Effector CD4-positive, alpha-beta T cell (primary cell): Measurements from ENCODE around the gene BRD3.
"Not testable (repeated sequence)": the region's sequence is repeated elsewhere in the genome, so short reads cannot be mapped to it uniquely, and the experiment has no call there.

Experiments
- DNase-seq: peaks from one replicate; pipeline ENCODE4 v3.0.0-alpha.2; 2020

The BRD3 gene

GRCh38 chr9:133991214-133991921 is 76.5 kb downstream of the BRD3 start:
- no peak for DNase-seq

DNA sequence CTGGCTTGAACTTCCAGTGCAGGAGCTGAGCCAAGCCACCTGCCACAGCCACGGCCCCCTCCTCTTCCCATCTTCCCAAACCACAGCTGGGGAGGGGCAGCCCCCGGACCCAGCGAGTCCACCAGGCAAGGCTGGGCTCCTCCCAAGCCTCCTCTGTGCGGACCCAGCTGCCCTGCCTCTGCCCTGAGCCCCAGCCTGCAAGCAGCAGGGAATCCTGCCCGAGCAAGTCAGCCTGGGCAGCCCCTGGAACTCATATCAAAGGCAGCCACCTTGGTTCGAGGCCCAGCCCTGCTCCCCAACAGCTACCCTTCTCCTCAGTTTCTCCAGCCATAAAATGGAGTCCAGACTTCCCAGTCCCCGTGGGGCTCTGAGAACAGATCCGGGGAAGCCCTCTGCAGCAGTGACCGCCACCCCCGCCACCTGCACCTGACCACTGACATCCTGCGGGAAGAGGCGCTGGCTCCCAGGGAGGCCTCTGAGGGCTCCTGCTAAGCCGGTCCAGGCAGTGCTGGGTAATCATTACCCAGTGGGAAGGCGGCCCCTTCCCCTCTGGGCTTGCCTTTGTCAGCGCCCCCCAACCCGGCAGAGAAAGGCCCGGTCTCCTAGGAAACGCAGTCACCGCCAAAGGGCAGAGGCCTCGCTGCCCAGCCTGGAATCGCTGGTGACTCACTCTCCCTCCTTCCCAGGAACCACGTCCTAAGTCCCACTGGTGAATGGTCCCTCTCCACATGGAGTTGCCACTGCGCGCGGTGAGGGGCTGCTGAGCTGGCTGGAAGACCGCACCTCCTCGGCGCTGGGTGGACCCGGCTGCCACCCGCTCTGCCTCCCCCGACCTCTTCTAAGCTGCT is 77.2 kb downstream of the BRD3 start:
- DNase-seq, result no peak

- no peak for DNase-seq
Measured at GRCh38 chr9:133989625-133990365, 78.0 kb downstream of the BRD3 start.

DNA sequence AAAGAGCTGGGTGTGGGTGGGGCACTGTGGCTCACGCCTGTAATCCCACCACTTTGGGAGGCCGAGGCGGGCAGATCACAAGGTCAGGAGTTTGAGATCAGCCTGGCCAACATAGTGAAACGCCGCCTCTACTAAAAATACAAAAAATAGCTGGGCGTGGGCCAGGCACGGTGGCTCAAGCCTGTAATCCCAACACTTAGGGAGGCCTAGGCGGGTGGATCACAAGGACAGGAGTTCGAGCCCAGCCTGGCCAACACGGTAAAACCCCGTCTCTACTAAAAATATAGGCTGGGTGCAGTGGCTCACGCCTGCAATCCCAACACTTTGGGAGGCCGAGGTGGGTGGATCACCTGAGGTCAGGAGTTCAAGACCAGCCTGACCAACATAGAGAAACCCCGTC is 79.1 kb downstream of the BRD3 start:
- DNase-seq, result not testable (repeated sequence)

- no peak for DNase-seq
Measured at GRCh38 chr9:133987946-133988665, 79.7 kb downstream of the BRD3 start.

DNA sequence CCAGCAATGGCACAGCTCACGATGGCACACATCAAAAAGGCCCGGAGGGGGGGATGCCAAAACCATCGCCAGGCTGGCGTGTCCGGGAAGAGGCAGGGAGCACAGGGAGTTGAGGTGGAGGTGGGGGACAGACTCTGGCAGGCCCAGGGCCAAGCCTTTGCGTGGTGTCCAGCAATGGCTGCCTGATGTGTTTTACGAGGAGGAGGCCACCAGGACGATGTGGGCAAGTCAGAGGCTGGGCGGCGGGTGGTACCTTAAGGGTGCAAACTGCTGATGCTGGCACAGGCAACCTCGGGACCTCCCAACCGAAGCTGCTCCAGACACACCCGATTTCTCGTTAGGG is 80.4 kb downstream of the BRD3 start:
- no peak for DNase-seq

GRCh38 chr9:133986774-133987445 is 80.9 kb downstream of the BRD3 start:
- DNase-seq, result no peak

DNA sequence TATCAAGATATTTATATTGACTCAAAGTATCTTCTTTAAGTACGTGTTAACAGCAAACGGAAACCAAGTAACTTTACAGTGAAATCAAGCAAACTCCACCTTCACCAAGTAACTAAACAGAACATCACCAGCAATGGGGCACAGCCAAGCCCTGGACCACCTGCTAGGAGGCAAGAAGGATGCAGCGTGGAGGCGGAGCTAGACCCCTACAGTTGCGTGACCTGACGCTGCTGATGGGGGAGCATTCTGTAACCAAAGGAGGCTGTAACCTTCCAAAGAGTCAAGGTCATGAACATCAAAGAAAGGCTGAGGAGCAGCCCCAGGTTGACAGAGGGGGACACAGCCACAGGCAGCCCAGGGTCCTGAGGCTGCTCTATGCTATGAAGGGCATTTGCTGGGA is 81.8 kb downstream of the BRD3 start:
- no peak for DNase-seq

GRCh38 chr9:133982971-133983720 is 84.7 kb downstream of the BRD3 start:
- DNase-seq, result no peak

DNA sequence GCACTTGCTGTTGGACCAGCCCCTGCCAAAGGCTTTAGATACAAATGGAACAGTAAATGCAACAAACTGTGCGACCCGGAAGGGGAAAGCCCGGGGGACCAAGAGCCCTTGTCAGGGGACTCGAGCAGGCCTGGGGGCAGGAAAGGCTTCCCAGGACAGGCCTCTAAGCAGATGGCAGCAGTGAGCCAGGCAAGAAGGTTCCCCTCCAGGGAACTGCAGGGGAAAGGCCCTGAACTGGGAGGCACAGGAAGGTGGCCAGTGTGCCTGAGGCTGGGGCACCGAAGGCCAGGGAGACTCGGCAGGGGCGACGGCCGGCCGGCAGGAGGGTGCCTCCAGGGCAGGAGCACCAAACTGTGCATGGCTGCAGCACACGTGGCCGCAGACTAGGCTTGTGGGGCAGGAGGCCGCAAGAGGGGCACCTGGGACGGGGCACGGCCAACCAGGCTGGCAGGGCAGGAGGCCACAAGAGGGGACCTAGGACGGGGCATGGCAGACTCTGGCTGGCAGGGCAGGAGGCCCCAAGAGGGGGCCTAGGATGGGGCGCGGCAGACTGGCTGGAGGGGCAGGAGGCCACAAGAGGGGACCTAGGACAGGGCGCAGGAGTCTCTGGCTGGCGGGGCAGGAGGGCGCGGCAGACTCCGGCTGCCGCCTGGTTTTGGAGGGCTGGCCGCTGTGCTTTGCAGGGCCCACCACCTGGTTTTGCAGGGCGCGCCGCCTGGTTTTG is 85.7 kb downstream of the BRD3 start:
- no peak for DNase-seq

DNA sequence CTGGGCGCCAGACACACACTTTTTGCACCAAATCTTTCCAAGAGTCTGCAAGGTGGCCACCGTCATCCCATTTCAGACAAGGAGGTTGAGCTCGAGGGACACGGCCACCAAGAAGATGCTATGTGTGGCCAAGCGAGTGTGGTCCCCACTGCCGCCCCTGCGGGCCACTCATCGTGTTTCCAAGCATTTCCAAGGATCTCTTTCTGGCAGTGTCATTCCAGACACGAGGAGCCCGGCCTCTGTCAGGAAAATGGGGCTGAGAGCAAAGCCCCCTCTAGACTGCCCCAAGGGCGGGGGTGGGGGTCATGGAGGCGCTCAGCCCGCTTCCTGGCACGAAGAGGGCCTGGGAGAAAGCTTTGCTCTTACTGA is 86.3 kb downstream of the BRD3 start:
- DNase-seq, result no peak

DNA sequence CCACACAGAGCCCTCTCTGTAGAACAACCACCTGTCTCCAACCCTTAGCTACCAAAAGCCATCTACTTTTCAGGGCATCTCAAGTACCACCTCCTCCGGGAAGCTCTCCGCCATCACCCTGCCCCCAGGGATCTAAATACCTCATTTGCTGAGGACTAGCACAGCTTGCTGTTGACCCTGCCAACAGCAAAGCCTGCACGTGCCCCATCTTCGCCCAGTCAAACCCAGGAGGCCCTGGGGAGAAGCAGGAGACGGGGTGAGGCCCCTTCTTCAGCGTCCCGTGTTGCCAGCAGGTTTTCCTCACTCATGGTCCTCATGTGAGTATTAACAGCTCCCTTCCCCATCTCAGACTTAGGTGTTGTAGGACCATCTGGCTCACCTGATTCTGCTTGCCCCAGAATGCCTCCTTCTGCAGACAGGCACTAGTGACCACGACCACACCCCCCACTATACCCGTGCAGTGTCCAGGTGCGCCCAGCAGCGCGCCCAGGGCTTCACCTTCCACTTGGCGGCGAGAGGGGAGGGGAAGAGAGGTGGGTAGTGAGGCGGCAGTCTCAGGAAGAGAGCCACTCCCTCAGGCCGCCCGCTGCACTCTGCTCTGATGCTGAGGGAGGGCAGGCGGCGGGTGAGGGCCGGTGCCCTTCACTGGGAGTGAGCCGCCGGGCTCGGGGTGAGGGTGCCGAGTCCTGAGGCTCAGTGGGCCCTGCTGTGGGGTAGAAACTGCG is 86.8 kb downstream of the BRD3 start:
- DNase-seq, result no peak
